H9 (cell line): ENCODE data around the gene LRRC40. TPM values are rescaled to one million over a fixed set of nuclear protein-coding genes. Genes with fewer than 3 reads are reported as not detected.

Source experiments
- DNase-seq: peaks from one replicate; pipeline ENCODE4 v3.0.0-alpha.2; 2017
- H2AFZ ChIP-seq: one replicate; pipeline ENCODE4 v1.6.1; 2013; ENCODE audit warnings: mild to moderate bottlenecking, low read length, control low read depth, moderate library complexity
- H2AK5ac ChIP-seq: 2 replicates; pipeline ENCODE4 v1.6.1; 2013; ENCODE audit warnings: low read length, control low read depth, mixed read lengths; ENCODE audit not compliant: insufficient read length
- H2BK120ac ChIP-seq: one replicate; pipeline ENCODE4 v1.6.1; 2013; ENCODE audit warnings: low read depth, mild to moderate bottlenecking, low read length, control low read depth, inconsistent platforms; ENCODE audit not compliant: poor library complexity, severe bottlenecking
- H2BK12ac ChIP-seq: 2 replicates; pipeline ENCODE4 v1.6.1; 2013; ENCODE audit warnings: low read length, control low read depth, mixed read lengths, low read depth; ENCODE audit not compliant: insufficient read length
- H2BK15ac ChIP-seq: 2 replicates; pipeline ENCODE4 v1.6.1; 2013; ENCODE audit warnings: low read depth, low read length, control low read depth
- H2BK20ac ChIP-seq: one replicate; pipeline ENCODE4 v1.6.1; 2013; ENCODE audit warnings: low read depth, mild to moderate bottlenecking, low read length, control low read depth, inconsistent platforms; ENCODE audit not compliant: poor library complexity, severe bottlenecking
- H2BK5ac ChIP-seq: 2 replicates; pipeline ENCODE4 v1.6.1; 2013; ENCODE audit warnings: low read length, control low read depth, mixed read lengths; ENCODE audit not compliant: insufficient read length
- H3K14ac ChIP-seq: 2 replicates; pipeline ENCODE4 v1.6.1; 2013; ENCODE audit warnings: low read length, control low read depth; ENCODE audit not compliant: insufficient read depth
- H3K18ac ChIP-seq: 2 replicates; pipeline ENCODE4 v1.6.1; 2013; ENCODE audit warnings: low read depth, mild to moderate bottlenecking, mixed read lengths, low read length, control low read depth; ENCODE audit not compliant: insufficient read length
- H3K23ac ChIP-seq: 2 replicates; pipeline ENCODE4 v1.6.1; 2013; ENCODE audit warnings: low read length, control low read depth, mixed read lengths, low read depth; ENCODE audit not compliant: insufficient read length
- H3K23me2 ChIP-seq: 2 replicates; pipeline ENCODE4 v1.6.1; 2013; ENCODE audit warnings: low read depth, mild to moderate bottlenecking, mixed read lengths, low read length, control low read depth; ENCODE audit not compliant: insufficient read length, poor library complexity, severe bottlenecking
- H3K27ac ChIP-seq: 2 replicates; pipeline ENCODE4 v1.5.1; 2013; ENCODE audit warnings: low read length, control low read depth, mixed read lengths, low read depth; ENCODE audit not compliant: insufficient read length
- H3K27me3 ChIP-seq: 2 replicates; pipeline ENCODE4 v1.6.1; 2013; ENCODE audit warnings: low read length, control low read depth, inconsistent platforms; ENCODE audit not compliant: insufficient read depth
- H3K4ac ChIP-seq: 2 replicates; pipeline ENCODE4 v1.6.1; 2013; ENCODE audit warnings: low read depth, mild to moderate bottlenecking, control low read depth, inconsistent platforms, low read length, moderate library complexity
- H3K4me1 ChIP-seq: 2 replicates; pipeline ENCODE4 v1.6.1; 2013; ENCODE audit warnings: low read length, control low read depth, inconsistent platforms; ENCODE audit not compliant: insufficient read depth
- H3K4me2 ChIP-seq: 2 replicates; pipeline ENCODE4 v1.6.1; 2013; ENCODE audit warnings: low read length, control low read depth, mixed read lengths; ENCODE audit not compliant: insufficient read length, insufficient read depth
- H3K56ac ChIP-seq: 2 replicates; pipeline ENCODE4 v1.6.1; 2013; ENCODE audit warnings: low read depth, mild to moderate bottlenecking, mixed read lengths, low read length, control low read depth; ENCODE audit not compliant: insufficient read length
- H3K79me1 ChIP-seq: 2 replicates; pipeline ENCODE4 v1.6.1; 2013; ENCODE audit warnings: low read depth, mild to moderate bottlenecking, moderate library complexity, low read length, control low read depth, inconsistent platforms; ENCODE audit not compliant: insufficient read depth, poor library complexity, severe bottlenecking
- H3K79me2 ChIP-seq: 2 replicates; pipeline ENCODE4 v1.6.1; 2013; ENCODE audit warnings: low read length, control low read depth, inconsistent platforms; ENCODE audit not compliant: insufficient read depth
- H3K9ac ChIP-seq: 2 replicates; pipeline ENCODE4 v1.6.1; 2013; ENCODE audit warnings: low read length, control low read depth, mixed read lengths; ENCODE audit not compliant: insufficient read length; ENCODE audit errors: extremely low read depth
- H3K9me3 ChIP-seq: one replicate; pipeline ENCODE4 v1.6.1; 2013; ENCODE audit warnings: low read depth, low read length, inconsistent platforms; ENCODE audit not compliant: control insufficient read depth
- H3T11ph ChIP-seq: one replicate; pipeline ENCODE4 v1.6.1; 2013; ENCODE audit warnings: mild to moderate bottlenecking, low read length, control low read depth, inconsistent platforms
- H4K20me1 ChIP-seq: one replicate; pipeline ENCODE4 v1.6.1; 2013; ENCODE audit not compliant: control insufficient read depth, insufficient read length, insufficient read depth
- H4K5ac ChIP-seq: 2 replicates; pipeline ENCODE4 v1.6.1; 2013; ENCODE audit warnings: low read depth, mild to moderate bottlenecking, mixed read lengths, low read length, control low read depth; ENCODE audit not compliant: insufficient read length
- H4K8ac ChIP-seq: replicated peaks from 2 replicates; pipeline ENCODE4 v1.6.1; 2013; ENCODE audit warnings: low read length, control low read depth, mixed read lengths, low read depth; ENCODE audit not compliant: insufficient read length
- H4K91ac ChIP-seq: 2 replicates; pipeline ENCODE4 v1.6.1; 2013; ENCODE audit warnings: low read depth, mild to moderate bottlenecking, moderate library complexity, mixed read lengths, low read length, control low read depth; ENCODE audit not compliant: insufficient read length
- H3K27ac Mint-ChIP-seq, 3 experiments: 2 replicates in 2 of 3; 3 replicates in 1 of 3; pipeline ENCODE4 v1.8.0; 2020 to 2021; ENCODE audit warnings: mixed read lengths in 3 of 3, mild to moderate bottlenecking in 1 of 3, moderate library complexity in 1 of 3
- H3K27me3 Mint-ChIP-seq: 2 replicates; pipeline ENCODE4 v1.8.0; 2021; ENCODE audit warnings: low read depth, mild to moderate bottlenecking, moderate library complexity, mixed read lengths
- H3K36me3 Mint-ChIP-seq, 3 experiments: 2 replicates in 2 of 3; 3 replicates in 1 of 3; pipeline ENCODE4 v1.8.0; 2020 to 2021; ENCODE audit warnings: low read depth in 3 of 3, mixed read lengths in 3 of 3; ENCODE audit not compliant: insufficient read depth in 1 of 3
- H3K4me1 Mint-ChIP-seq, 2 experiments: 2 replicates each; pipeline ENCODE4 v1.8.0; 2020; ENCODE audit warnings: mixed read lengths in 2 of 2
- H3K4me3 Mint-ChIP-seq, 2 experiments: 2 replicates in 1 of 2; 3 replicates in 1 of 2; pipeline ENCODE4 v1.8.0; 2020 to 2021; ENCODE audit warnings: mild to moderate bottlenecking in 2 of 2, mixed read lengths in 2 of 2, moderate library complexity in 1 of 2
- H3K9me3 Mint-ChIP-seq, 2 experiments: 2 replicates in 1 of 2; 3 replicates in 1 of 2; pipeline ENCODE4 v1.8.0; 2020; ENCODE audit warnings: mild to moderate bottlenecking in 2 of 2, mixed read lengths in 2 of 2, moderate library complexity in 1 of 2
- CTCF ChIP-seq: fragments of 200-600 bp; sonication (generic); conservative IDR thresholded peaks from 3 replicates; pipeline ENCODE4 v1.8.0; 2021; ENCODE audit warnings: antibody characterized with exemption, mild to moderate bottlenecking
- WGBS: extraction: QIAGEN DNeasy Blood & Tissue Kit; methylation state at CpG from one replicate; pipeline ENCODE4 v1.1.7; 2013; ENCODE audit warnings: missing lambda C conversion rate, low lambda C conversion rate, mixed read lengths; ENCODE audit not compliant: insufficient read length; ENCODE audit errors: extremely low coverage; 5-methylcytosine and 5-hydroxymethylcytosine counted together
- total RNA-seq: library from RNA; stranded (reverse); gene quantifications from 2 replicates; pipeline ENCODE4 v1.2.1, GENCODE V29; 2021

LRRC40 gene
- total RNA-seq, 1 experiment from 2014 or later = 27.6 TPM

- no peak overlapping the region for H4K91ac ChIP-seq
Measured at GRCh38 chr1:70109241-70109640, 96.1 kb downstream of the LRRC40 start.

More at GRCh38 chr1:70109241-70109640, 96.1 kb downstream of the LRRC40 start:
- Histone ChIP-seq H4K8ac (no peak overlapping the region), H3K79me1 (no peaks in the 10 kb centered on the region), H2BK15ac (no peak overlapping the region), H4K5ac (no peak overlapping the region), H3K79me2 (no peaks in the 10 kb centered on the region), H2BK12ac (no peak overlapping the region), H3K4ac (no peak overlapping the region), H3K56ac (no peak overlapping the region), H2AK5ac (no peak overlapping the region), H2BK120ac (no peak overlapping the region), H2BK20ac (no peak overlapping the region), H3T11ph (no peak overlapping the region), H3K4me1 (no peaks in the 10 kb centered on the region), H3K4me2 (no peak overlapping the region), H3K27ac (no peak overlapping the region), H3K14ac (no peak overlapping the region), H3K27me3 (no peaks in the 10 kb centered on the region), H3K9ac (no peak overlapping the region), H2BK5ac (no peak overlapping the region), H3K23me2 (no peaks in the 10 kb centered on the region), H2AFZ (no peak overlapping the region), H3K23ac (no peak overlapping the region), H3K18ac (no peak overlapping the region), H3K9me3 (no peaks in the 10 kb centered on the region), H4K20me1 (no peaks in the 10 kb centered on the region)
- no peaks in the 10 kb centered on the region for H3K4me1 Mint-ChIP-seq
- H3K27me3 Mint-ChIP-seq = no peaks in the 10 kb centered on the region
- H3K36me3 Mint-ChIP-seq = no peaks in the 10 kb centered on the region
- no peaks in the 10 kb centered on the region for H3K9me3 Mint-ChIP-seq
- no CpG with 5 or more reads among the region's 5 CpGs for WGBS
- TF ChIP-seq CTCF = no peak
- DNase-seq = no peak
- H3K4me3 Mint-ChIP-seq = no peak overlapping the region
- H3K27ac Mint-ChIP-seq = no peak overlapping the region
